HCT116 (cell line): Measurements from ENCODE around the gene HINT2. TPM values are rescaled to one million over a fixed set of nuclear protein-coding genes. Genes with fewer than 3 reads are reported as not detected.

Experiments
- ATAC-seq: fragments of 200-7000 bp; cut with Tn5 transposase; 2 replicates; pipeline ENCODE4 v1.9.1; 2020; ENCODE audit warnings: mild to moderate bottlenecking, moderate library complexity
- BruUV-seq: library from RNA; stranded (reverse); fragments of 400-500 nt; replicated peaks from 2 replicates; lab custom pipeline; 2021; lab: Mats Ljungman, UMichigan
- CTCF ChIA-PET: fragments of 300-600 bp; sonication (Branson Sonifier 250); formaldehyde crosslinking; loops from one replicate; lab custom pipeline; 2021; ENCODE audit warnings: antibody characterized with exemption; lab: Charles Lee
- POLR2A ChIA-PET: fragments of 300-600, 350-600 bp; sonication (Branson Sonifier 250); formaldehyde crosslinking; loops from one replicate; lab custom pipeline; 2021; ENCODE audit warnings: antibody characterized with exemption; lab: Charles Lee
- RAD21 ChIA-PET, 2 experiments: fragments of 300-600 bp; sonication (Branson Sonifier 250); formaldehyde crosslinking; loops; one replicate each; lab custom pipeline; 2023; ENCODE audit warnings: low total read pairs in 2 of 2; ENCODE audit not compliant: uncharacterized antibody in 2 of 2, unreplicated experiment in 2 of 2, low non-redundant PET in 1 of 2; lab: Charles Lee
- DNase-seq: peaks from one replicate; pipeline ENCODE4 v3.0.0-alpha.2; 2010; ENCODE audit warnings: low read depth, low spot score
- H2AFZ ChIP-seq: fragments of 200-600 bp; shearing (Covaris generic), sonication (generic); 2 replicates; pipeline ENCODE4 v1.6.1; 2017; ENCODE audit warnings: low read depth, mixed run types, mixed read lengths, antibody characterized with exemption, low read length; ENCODE audit not compliant: poor library complexity, severe bottlenecking
- H3K27ac ChIP-seq: 2 replicates; pipeline ENCODE4 v1.5.1; 2012; ENCODE audit warnings: low read depth, low read length
- H3K27me3 ChIP-seq: fragments of 200-600 bp; sonication (generic); 2 replicates; pipeline ENCODE4 v1.6.1; 2016; ENCODE audit warnings: mixed run types, low read length, mixed read lengths; ENCODE audit not compliant: insufficient read depth
- H3K36me3 ChIP-seq, 2 experiments: fragments of 200-500 bp in 1 of 2; fragments of 200-600 bp in 1 of 2; sonication (Bioruptor generic) in 1 of 2; sonication (generic) in 1 of 2; 2 replicates each; pipeline versions ENCODE4 v1.5.1 to v1.6.1; 2014 to 2016; ENCODE audit warnings: low read length in 2 of 2, inconsistent platforms in 1 of 2, mixed read lengths in 1 of 2, mixed run types in 1 of 2; ENCODE audit not compliant: insufficient read depth in 2 of 2, control insufficient read depth in 1 of 2
- H3K4me1 ChIP-seq, 2 experiments: fragments of 200-600 bp in 1 of 2; sonication (generic) in 1 of 2; 2 replicates each; pipeline versions ENCODE4 v1.5.1 to v1.6.1; 2012 to 2017; ENCODE audit warnings: low read length in 2 of 2, inconsistent platforms in 1 of 2, mild to moderate bottlenecking in 1 of 2, mixed read lengths in 1 of 2, mixed run types in 1 of 2, moderate library complexity in 1 of 2; ENCODE audit not compliant: insufficient read depth in 2 of 2, control insufficient read depth in 1 of 2
- H3K4me2 ChIP-seq: fragments of 200-600 bp; sonication (generic); 2 replicates; pipeline ENCODE4 v1.6.1; 2017; ENCODE audit warnings: mixed run types, low read length, mixed read lengths
- H3K4me3 ChIP-seq, 2 experiments: fragments of 200-600 bp in 1 of 2; sonication (generic) in 1 of 2; replicated peaks in 1 of 2; 2 replicates each; pipeline ENCODE4 v1.5.1; 2011 to 2016; ENCODE audit warnings: low read length in 2 of 2, control low read depth in 1 of 2, low read depth in 1 of 2, mild to moderate bottlenecking in 1 of 2, mixed read lengths in 1 of 2, mixed run types in 1 of 2
- H3K79me2 ChIP-seq: fragments of 200-600 bp; sonication (generic); 2 replicates; pipeline ENCODE4 v1.6.1; 2017; ENCODE audit warnings: mild to moderate bottlenecking, mixed run types, low read length, moderate library complexity, mixed read lengths; ENCODE audit not compliant: insufficient read depth
- H3K9ac ChIP-seq: fragments of 200-600 bp; sonication (generic); 2 replicates; pipeline ENCODE4 v1.6.1; 2016; ENCODE audit warnings: low read length, mixed read lengths
- H3K9me2 ChIP-seq: fragments of 200-600 bp; sonication (generic), shearing (Covaris generic); 2 replicates; pipeline ENCODE4 v1.6.1; 2017; ENCODE audit warnings: mixed run types, mild to moderate bottlenecking, moderate library complexity; ENCODE audit not compliant: insufficient read depth
- H3K9me3 ChIP-seq, 2 experiments: fragments of 200-500 bp in 1 of 2; fragments of 200-600 bp in 1 of 2; sonication (Bioruptor generic) in 1 of 2; sonication (generic) in 1 of 2; 2 replicates each; pipeline ENCODE4 v1.6.1; 2014 to 2017; ENCODE audit warnings: low read length in 2 of 2, mixed read lengths in 2 of 2, inconsistent platforms in 1 of 2, low read depth in 1 of 2, mild to moderate bottlenecking in 1 of 2, mixed run types in 1 of 2, moderate library complexity in 1 of 2; ENCODE audit not compliant: control insufficient read depth in 1 of 2, insufficient read depth in 1 of 2
- H4K20me1 ChIP-seq: fragments of 200-600 bp; sonication (generic), shearing (Covaris generic); 2 replicates; pipeline ENCODE4 v1.6.1; 2017; ENCODE audit warnings: mixed run types, mild to moderate bottlenecking, moderate library complexity; ENCODE audit not compliant: insufficient read depth
- CEBPB ChIP-seq: IDR thresholded peaks from 2 replicates; pipeline ENCODE4 v1.6.1; 2012; ENCODE audit warnings: low read depth
- EGR1 ChIP-seq: IDR thresholded peaks from 2 replicates; pipeline ENCODE4 v1.6.1; 2012; ENCODE audit warnings: low read depth
- ELF1 ChIP-seq: IDR thresholded peaks from 2 replicates; pipeline ENCODE4 v1.6.1; 2012; ENCODE audit warnings: low read depth, borderline replicate concordance
- EZH2 ChIP-seq: fragments of 200-600 bp; sonication (generic); IDR thresholded peaks from 2 replicates; pipeline ENCODE4 v1.6.1; 2017; ENCODE audit warnings: antibody characterized with exemption, mixed run types
- EZH2phosphoT487 ChIP-seq: fragments of 200-600 bp; IDR thresholded peaks from 2 replicates; pipeline ENCODE4 v1.6.1; 2018; ENCODE audit warnings: antibody characterized with exemption, borderline replicate concordance
- POLR2A ChIP-seq: IDR thresholded peaks from 2 replicates; pipeline ENCODE4 v1.7.0; 2011; ENCODE audit warnings: borderline replicate concordance; ENCODE audit not compliant: insufficient read depth, insufficient read length; ENCODE audit errors: extremely low read depth
- SP1 ChIP-seq: IDR thresholded peaks from 2 replicates; pipeline ENCODE4 v1.6.1; 2012; ENCODE audit warnings: low read depth
- intact Hi-C: fragments of 100-400 bp; cut with micrococcal nuclease; formaldehyde crosslinking; loops from 2 replicates; pipeline ENCODE4 v1.10.0; 2022
- total RNA-seq: library from RNA; stranded (reverse); gene quantifications from one replicate; pipeline ENCODE4 v1.2.1, GENCODE V29; 2021; ENCODE audit not compliant: unreplicated experiment
- TF ChIP-seq, protein P1 (sequence below), 3 experiments: fragments of 200-600 bp in 1 of 3; sonication (generic) in 1 of 3; IDR thresholded peaks in 2 of 3; conservative IDR thresholded peaks in 1 of 3; 2 replicates each; pipeline ENCODE4 v1.5.1; 2012 to 2017; ENCODE audit warnings: low read depth in 2 of 3, low read length in 2 of 3, antibody characterized with exemption in 1 of 3, borderline replicate concordance in 1 of 3, control low read depth in 1 of 3, mild to moderate bottlenecking in 1 of 3, mixed read lengths in 1 of 3, mixed run types in 1 of 3, moderate library complexity in 1 of 3; ENCODE audit not compliant: insufficient read depth in 1 of 3
- TF ChIP-seq, protein P2 (sequence below): IDR thresholded peaks from 2 replicates; pipeline ENCODE4 v1.6.1; 2012
- TF ChIP-seq, protein P3 (sequence below): IDR thresholded peaks from 2 replicates; pipeline ENCODE4 v1.6.1; 2012

HINT2 gene
- total RNA-seq, 1 experiment from 2014 or later = 49.0 TPM

DNA sequence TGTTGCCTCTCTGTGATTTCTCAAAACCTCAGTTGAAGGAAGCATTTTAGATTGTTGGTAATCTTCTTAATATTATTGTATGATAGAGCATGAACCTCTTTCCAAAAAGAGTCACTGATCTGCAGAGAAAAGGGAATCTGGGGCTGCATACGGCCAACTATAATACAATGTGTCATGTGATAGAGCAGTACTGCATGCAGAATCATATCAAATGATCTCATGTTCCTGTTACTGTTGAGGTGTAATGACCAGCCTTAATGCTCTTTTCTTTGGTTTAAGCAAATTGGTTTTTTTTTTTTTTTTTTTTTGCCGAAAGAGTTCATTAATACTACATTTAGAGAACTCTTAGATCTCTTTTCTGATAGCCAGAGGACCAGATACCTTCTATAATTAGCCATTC, 47.8 kb downstream of the HINT2 start:
- CTCF ChIA-PET = no interaction called here
- ATAC-seq (no peak), DNase-seq (no peak)
- Histone ChIP-seq H3K4me2 (no peak overlapping the region), H3K9me2 (no peaks in the 10 kb centered on the region), H3K4me3 (no peak overlapping the region), H3K9me3 (no peaks in the 10 kb centered on the region), H2AFZ (no peak overlapping the region), H3K9ac (no peak overlapping the region), H3K4me1 (peaks cover 0 to 3% of the 10 kb centered on the region in 2 experiments; a peak in 1 of 4 replicates), H3K27me3 (no peaks in the 10 kb centered on the region), H3K27ac (no peak overlapping the region), H3K36me3 (no peaks in the 10 kb centered on the region), H4K20me1 (no peaks in the 10 kb centered on the region), H3K79me2 (peaks cover 13% of the 10 kb centered on the region; the same call in 1 of the 2 replicates)
- TF ChIP-seq SP1 (no peak), ELF1 (no peak), POLR2A (no peak), EGR1 (no peak), CEBPB (no peak), EZH2phosphoT487 (no peak), EZH2 (no peak)
- TF ChIP-seq, protein P1, sequence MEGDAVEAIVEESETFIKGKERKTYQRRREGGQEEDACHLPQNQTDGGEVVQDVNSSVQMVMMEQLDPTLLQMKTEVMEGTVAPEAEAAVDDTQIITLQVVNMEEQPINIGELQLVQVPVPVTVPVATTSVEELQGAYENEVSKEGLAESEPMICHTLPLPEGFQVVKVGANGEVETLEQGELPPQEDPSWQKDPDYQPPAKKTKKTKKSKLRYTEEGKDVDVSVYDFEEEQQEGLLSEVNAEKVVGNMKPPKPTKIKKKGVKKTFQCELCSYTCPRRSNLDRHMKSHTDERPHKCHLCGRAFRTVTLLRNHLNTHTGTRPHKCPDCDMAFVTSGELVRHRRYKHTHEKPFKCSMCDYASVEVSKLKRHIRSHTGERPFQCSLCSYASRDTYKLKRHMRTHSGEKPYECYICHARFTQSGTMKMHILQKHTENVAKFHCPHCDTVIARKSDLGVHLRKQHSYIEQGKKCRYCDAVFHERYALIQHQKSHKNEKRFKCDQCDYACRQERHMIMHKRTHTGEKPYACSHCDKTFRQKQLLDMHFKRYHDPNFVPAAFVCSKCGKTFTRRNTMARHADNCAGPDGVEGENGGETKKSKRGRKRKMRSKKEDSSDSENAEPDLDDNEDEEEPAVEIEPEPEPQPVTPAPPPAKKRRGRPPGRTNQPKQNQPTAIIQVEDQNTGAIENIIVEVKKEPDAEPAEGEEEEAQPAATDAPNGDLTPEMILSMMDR (IDR thresholded peaks at IDR 0.05 in 2 of 3, conservative IDR thresholded peaks at IDR 0.05 in 1 of 3; ENCODE audit: borderline replicate concordance in 1 of 3, insufficient read depth in 1 of 3, low read depth in 2 of 3, low read length in 2 of 3) = no peak
- TF ChIP-seq, protein P2, sequence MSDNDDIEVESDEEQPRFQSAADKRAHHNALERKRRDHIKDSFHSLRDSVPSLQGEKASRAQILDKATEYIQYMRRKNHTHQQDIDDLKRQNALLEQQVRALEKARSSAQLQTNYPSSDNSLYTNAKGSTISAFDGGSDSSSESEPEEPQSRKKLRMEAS = no peak
- TF ChIP-seq, protein P3, sequence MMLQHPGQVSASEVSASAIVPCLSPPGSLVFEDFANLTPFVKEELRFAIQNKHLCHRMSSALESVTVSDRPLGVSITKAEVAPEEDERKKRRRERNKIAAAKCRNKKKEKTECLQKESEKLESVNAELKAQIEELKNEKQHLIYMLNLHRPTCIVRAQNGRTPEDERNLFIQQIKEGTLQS = no peak
- POLR2A ChIA-PET = no interaction called here
- RAD21 ChIA-PET = no interaction called here
- BruUV-seq = no TSS peak
- intact Hi-C loops = no loop called here
